ENCODE data around the gene ADRM1.

Gene ADRM1

DNA sequence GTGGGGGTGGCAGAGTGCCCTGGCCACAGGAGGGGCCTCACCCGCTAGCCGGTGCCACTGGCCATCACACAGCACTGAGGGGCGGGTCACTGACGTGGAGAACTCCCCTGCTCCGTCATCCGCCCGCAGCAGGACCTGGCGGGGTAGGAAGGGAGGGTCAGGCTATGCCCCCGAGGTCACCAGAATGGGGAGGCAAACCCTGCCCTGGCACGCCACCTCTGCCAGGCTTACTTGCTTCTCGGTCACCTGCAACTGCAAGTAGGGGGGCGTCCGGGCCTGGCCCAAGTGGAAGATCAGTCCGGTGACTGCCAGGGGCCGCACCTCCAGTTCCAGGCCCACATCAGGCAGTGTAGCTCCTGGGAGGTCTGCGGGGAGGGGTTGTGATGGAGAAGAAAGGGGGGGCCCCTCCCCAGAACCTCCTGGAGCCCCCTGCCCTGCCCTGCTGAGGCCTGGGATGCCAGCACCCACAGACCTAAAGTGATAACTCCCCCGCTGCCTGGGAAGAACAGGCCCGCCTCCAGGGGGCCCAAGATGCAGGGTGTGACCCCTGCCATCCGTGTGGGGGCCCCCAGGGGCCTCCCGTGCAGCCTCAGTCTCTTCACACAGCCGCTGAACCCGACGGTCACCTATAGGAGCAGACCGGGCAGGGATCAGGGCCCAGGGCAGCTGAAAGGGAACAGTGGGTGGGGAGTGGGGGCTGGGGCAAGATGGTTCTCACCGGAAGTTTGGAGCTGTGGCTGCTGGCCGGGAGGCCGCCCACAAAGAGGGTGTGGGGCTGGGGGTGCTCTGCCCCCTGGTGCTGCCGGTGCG lies 7.4 kb downstream of the ADRM1 start:
- DNase-seq (ENCODE audit: low read depth in 1 of 2, low spot score in 1 of 2): no peak

DNA sequence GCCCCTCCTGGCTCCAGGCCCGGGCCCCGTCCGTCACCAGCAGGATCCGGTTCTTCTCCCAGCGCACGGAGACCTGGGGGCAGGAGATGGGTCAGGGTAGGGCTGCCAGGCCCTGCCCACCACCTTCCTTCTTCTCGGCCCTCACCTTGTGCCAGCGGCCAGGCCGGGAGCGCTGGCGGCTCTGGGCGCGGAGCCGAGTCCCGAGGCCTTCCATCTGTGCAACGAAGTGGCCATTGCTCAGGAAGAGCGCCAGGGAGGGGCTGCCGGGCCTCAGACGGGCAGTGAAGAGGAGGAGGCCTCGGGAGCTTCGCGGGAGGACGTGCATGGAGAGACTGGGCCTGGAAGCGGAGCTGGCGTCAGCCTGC lies 7.9 kb downstream of the ADRM1 start:
- no peak for DNase-seq (ENCODE audit: low read depth in 1 of 2, low spot score in 1 of 2)

GRCh38 chr20:62311150-62311549 lies 8.4 kb downstream of the ADRM1 start:
- DNase-seq (ENCODE audit: low read depth in 1 of 2, low spot score in 1 of 2): no peak

- no peak for DNase-seq (ENCODE audit: low read depth in 1 of 2, low spot score in 1 of 2)
Measured at GRCh38 chr20:62311832-62312661, 9.2 kb downstream of the ADRM1 start.

- DNase-seq (ENCODE audit: low read depth in 1 of 2, low spot score in 1 of 2): no peak
Measured at GRCh38 chr20:62312662-62312977, 9.8 kb downstream of the ADRM1 start.

GRCh38 chr20:62313021-62313420 lies 10.2 kb downstream of the ADRM1 start:
- DNase-seq (ENCODE audit: low read depth in 1 of 2, low spot score in 1 of 2): no peak

DNA sequence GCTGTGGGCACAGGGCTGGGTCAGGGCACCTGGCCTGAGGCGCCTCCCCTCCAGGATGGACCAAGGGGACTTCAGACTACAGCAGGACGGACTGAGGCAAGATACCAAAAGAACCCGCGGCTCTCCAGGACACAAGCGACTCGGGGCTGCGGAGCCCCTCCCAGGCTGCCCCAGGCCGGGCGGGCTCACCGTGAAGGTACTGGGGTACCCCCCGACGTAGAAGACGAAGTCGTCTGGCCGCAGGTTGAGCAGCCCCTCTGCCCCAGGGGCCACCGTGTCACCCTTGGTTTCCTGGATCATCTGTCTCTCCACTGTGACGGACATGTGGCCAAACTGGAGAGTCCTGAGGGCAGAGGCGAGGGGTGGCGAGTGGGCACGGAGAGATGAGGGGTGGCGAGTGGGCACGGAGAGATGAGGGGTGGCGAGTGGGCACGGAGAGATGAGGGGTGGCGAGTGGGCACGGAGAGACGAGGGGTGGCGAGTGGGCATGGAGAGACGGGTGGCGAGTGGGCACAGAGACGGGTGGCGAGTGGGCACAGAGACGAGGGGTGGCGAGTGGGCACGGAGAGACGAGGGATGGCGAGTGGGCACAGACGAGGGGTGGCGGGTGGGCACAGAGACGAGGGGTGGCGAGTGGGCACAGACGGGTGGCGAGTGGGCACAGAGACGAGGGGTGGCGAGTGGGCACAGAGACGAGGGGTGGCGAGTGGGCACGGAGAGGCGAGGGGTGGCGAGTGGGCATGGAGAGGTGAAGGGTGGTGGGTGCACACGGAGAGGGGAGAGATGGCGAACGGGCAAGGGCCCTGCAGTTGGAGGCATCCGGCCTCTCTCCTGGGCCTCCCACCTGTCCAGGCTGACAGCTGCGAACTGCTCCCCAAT lies 10.9 kb downstream of the ADRM1 start:
- DNase-seq (ENCODE audit: low read depth in 1 of 2, low spot score in 1 of 2): no peak

DNA sequence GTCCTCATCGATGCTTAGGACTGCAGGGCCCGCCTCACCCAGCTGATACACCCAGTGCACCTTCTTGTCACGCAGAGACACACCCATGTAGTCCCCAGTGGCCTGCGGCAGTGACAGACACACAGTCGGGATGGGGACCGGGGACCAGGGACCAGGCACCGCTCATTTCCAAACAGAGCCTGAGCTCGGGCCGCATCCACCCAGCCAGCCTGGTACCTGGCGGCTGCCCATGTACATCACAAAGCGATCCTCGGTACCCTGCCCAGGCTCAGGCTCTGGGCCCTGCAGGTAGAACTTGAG lies 11.5 kb downstream of the ADRM1 start:
- no peak for DNase-seq (ENCODE audit: low read depth in 1 of 2, low spot score in 1 of 2)

GRCh38 chr20:62314711-62315302 lies 12.0 kb downstream of the ADRM1 start:
- DNase-seq (ENCODE audit: low read depth in 1 of 2, low spot score in 1 of 2): no peak

- DNase-seq (ENCODE audit: low read depth in 1 of 2, low spot score in 1 of 2): no peak
Measured at GRCh38 chr20:62315773-62316172, 13.0 kb downstream of the ADRM1 start.

DNA sequence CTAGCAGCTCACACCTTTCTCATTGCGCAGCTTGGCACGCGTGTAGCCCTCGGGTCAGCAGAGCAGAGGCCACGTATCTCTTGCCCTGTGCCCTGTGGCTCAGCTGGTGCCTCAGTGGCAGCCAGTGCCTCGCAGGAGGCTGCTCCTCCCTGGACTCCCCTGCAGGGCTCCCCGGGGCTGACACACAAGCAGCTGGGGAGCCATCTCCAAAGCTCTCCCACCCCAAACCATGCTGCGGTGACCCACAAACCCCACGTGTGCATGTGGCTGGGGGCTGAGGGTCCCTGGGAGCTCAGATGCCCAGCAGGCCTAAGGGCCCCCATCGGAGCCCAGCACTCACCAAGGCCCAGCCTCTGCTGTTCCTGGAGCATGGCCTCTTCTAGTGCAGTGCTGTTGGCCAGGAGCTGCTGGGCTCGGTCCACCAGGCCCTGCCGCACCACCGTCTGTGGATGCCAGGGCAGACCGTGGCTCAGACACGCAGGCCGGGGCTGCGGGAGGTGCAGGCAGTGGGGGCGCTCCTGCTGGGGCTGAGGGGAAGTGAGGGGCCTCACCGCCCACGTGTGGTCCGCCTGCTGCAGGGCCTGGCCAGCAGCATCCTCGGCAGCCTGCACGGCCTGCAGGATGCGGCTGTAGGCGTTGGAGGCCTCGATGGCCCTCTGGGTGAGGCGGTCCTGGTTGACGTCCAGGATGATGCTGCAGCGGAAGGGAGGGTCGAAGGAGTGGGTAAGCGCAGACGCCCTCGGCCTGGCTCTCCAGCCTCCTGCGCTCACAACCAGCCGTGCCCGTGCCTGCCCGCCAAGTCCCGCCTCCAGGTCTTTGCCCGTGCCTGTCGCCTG lies 13.8 kb downstream of the ADRM1 start:
- no peak for DNase-seq (ENCODE audit: low read depth in 1 of 2, low spot score in 1 of 2)

DNA sequence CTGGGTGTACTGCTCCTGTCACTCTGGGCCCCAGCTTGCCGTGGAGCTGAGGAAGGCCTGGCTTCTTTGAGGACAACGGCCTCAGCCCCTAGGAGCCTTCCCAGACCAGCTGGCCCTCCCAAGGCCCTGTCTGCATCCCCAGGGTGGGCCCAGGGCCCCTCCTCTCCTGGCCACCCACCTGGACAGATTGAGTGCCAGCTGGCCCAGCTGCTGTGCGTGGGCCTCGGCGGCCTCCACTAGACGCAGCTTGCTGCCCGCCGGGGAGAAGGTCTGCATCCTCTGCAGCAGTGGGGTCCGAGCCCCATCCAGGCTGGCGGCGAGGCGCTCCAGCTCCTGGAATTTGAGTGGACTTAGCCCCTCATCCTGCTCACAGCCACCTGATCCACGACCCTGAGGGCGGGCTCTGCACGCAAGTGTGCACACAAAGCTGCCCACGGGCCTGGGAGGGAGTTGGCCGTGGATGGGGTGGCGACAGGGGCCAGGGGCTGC lies 14.4 kb downstream of the ADRM1 start:
- no peak for DNase-seq (ENCODE audit: low read depth in 1 of 2, low spot score in 1 of 2)

- no peak for DNase-seq (ENCODE audit: low read depth in 1 of 2, low spot score in 1 of 2)
Measured at GRCh38 chr20:62318400-62319345, 15.9 kb downstream of the ADRM1 start.

DNA sequence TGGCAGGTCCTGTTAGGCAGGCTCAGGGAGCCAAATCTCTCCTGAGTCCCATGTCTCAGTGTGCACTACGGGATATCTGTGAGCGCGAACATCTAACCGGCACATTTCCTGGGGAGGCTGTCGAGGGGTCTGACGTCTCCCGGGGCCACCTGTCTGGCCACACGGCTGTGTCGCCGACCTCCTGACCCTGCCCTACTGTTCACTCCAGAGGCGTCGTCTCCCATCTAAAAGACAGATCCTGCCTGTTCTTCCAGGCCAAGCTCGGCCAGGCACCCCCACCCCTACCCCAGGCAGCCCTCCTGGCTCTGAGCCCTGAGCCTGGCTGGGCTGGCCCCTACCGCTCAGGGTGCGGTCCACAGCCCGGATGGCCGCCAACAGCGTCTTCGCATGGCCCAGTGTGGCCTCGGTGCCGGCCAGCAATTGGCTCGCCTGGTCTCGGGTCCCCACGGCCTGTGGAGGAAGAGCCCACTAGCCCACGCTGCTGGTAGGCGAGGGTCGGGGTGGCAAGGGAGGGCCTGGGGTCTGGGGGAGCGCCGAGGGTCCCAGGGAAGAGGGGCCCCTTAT lies 16.6 kb downstream of the ADRM1 start:
- no peak for DNase-seq (ENCODE audit: low read depth in 1 of 2, low spot score in 1 of 2)

DNA sequence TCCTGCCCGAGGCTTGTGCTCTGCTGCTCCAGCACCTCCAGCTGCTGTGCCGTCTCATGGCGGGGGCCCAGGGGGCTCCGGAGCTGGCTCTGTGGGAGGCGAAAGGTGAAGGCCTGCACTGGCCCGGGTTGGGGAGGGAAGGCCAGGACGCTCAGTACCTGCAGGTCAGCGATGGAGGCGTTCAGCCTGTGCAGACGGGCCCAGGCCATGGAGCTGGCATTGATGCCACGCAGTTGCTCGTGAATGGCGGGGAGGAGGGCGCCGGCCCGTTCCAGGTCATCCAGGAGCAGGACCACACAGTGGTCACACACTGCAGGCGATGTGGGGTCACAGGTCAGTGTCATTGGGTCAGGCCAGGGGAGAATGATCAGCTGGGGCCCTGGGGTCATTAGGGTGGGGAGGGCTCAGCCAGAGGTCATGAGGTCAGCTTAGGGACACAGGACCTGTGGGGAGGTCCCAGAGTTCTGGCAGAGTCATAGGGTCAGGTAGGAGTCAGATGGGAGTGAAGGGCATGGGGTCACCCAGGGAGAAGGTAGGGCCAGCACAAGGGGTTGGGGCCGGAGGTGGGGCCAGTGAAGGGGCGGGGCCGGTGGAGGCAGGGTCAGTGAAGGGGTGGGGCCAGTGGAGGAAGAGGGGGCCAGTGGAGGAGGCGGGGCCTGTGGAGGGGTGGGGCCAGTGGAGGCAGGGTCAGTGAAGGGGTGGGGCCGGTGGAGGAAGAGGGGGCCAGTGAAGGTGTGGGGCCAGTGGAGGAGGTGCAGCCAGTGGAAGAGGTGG lies 18.0 kb downstream of the ADRM1 start:
- no peak for DNase-seq (ENCODE audit: low read depth in 1 of 2, low spot score in 1 of 2)

- no peak for DNase-seq (ENCODE audit: low read depth in 1 of 2, low spot score in 1 of 2)
Measured at GRCh38 chr20:62321521-62321948, 18.7 kb downstream of the ADRM1 start.

DNA sequence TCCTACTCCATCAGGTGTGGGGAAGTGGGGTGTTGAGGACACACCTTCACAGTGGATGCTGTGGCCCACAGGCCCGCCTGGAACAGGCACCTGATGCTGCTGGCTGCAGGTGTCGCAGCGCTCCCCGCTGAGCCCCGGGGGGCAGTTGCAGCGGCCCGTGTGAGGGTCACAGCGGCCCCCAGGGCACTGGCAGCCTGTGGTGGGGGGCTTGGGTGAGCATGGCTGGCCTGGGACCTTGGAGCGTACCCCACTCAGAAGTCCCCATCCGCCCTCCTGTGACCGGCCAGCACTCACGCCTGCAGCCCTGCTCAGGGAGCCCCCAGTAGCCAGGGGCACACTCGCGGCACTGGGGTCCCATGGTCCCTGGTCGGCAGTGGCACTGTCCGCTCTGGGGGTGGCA lies 19.2 kb downstream of the ADRM1 start:
- DNase-seq (ENCODE audit: low read depth in 1 of 2, low spot score in 1 of 2): no peak

- DNase-seq (ENCODE audit: low read depth in 1 of 2, low spot score in 1 of 2): no peak
Measured at GRCh38 chr20:62322492-62323041, 19.8 kb downstream of the ADRM1 start.

Data from stimulated activated CD4-positive, alpha-beta T cell treated with anti-CD3 and anti-CD28 coated beads, Interleukin-15, amount 100 ng/mL, for 1 hour (primary cell).